Mesendoderm (in vitro differentiated cells): Measurements from ENCODE around the gene WDR82.

Source experiments
- DNase-seq: peaks from one replicate; pipeline ENCODE4 v3.0.0; 2013
- H2AK5ac ChIP-seq: 2 replicates; pipeline ENCODE4 v1.6.1; 2013; ENCODE audit warnings: low read length, inconsistent platforms
- H2BK120ac ChIP-seq: 2 replicates; pipeline ENCODE4 v1.6.1; 2013; ENCODE audit warnings: low read depth, mild to moderate bottlenecking, low read length, moderate library complexity, mixed read lengths
- H2BK15ac ChIP-seq: replicated peaks from 2 replicates; pipeline ENCODE4 v1.6.1; 2013; ENCODE audit warnings: low read depth, mild to moderate bottlenecking, moderate library complexity
- H2BK5ac ChIP-seq: 2 replicates; pipeline ENCODE4 v1.6.1; 2013; ENCODE audit warnings: low read length, inconsistent platforms
- H3K18ac ChIP-seq: 2 replicates; pipeline ENCODE4 v1.6.1; 2013; ENCODE audit warnings: mild to moderate bottlenecking, low read length, mixed read lengths
- H3K23ac ChIP-seq: one replicate; pipeline ENCODE4 v1.6.1; 2013; ENCODE audit warnings: low read length
- H3K27ac ChIP-seq: 2 replicates; pipeline ENCODE4 v1.5.1; 2013; ENCODE audit warnings: low read depth, mild to moderate bottlenecking, inconsistent platforms, low read length, moderate library complexity
- H3K27me3 ChIP-seq: 2 replicates; pipeline ENCODE4 v1.6.1; 2013; ENCODE audit warnings: low read length, control low read depth, mild to moderate bottlenecking, inconsistent platforms; ENCODE audit not compliant: insufficient read depth, poor library complexity
- H3K36me3 ChIP-seq: 2 replicates; pipeline ENCODE4 v1.6.1; 2013; ENCODE audit warnings: low read length, inconsistent platforms; ENCODE audit not compliant: control insufficient read depth, insufficient read depth
- H3K4ac ChIP-seq: one replicate; pipeline ENCODE4 v1.6.1; 2013; ENCODE audit warnings: low read depth, mild to moderate bottlenecking, low read length, moderate library complexity
- H3K4me1 ChIP-seq: 2 replicates; pipeline ENCODE4 v1.6.1; 2013; ENCODE audit warnings: low read depth, low read length, inconsistent platforms; ENCODE audit not compliant: control insufficient read depth
- H3K4me2 ChIP-seq: 2 replicates; pipeline ENCODE4 v1.6.1; 2013; ENCODE audit warnings: low read length
- H3K4me3 ChIP-seq: 2 replicates; pipeline ENCODE4 v1.5.1; 2013; ENCODE audit warnings: mild to moderate bottlenecking, low read length
- H3K56ac ChIP-seq: one replicate; pipeline ENCODE4 v1.6.1; 2013; ENCODE audit warnings: low read length
- H3K79me1 ChIP-seq: 2 replicates; pipeline ENCODE4 v1.6.1; 2013; ENCODE audit warnings: low read length, inconsistent platforms
- H3K79me2 ChIP-seq: 2 replicates; pipeline ENCODE4 v1.6.1; 2013; ENCODE audit warnings: mild to moderate bottlenecking, low read length; ENCODE audit not compliant: control insufficient read depth, insufficient read depth
- H3K9ac ChIP-seq: 2 replicates; pipeline ENCODE4 v1.6.1; 2013; ENCODE audit warnings: low read length, inconsistent platforms
- H4K5ac ChIP-seq: one replicate; pipeline ENCODE4 v1.6.1; 2013; ENCODE audit warnings: low read length
- H4K8ac ChIP-seq: one replicate; pipeline ENCODE4 v1.6.1; 2013; ENCODE audit warnings: low read depth, mild to moderate bottlenecking, control low read depth, low read length, moderate library complexity
- WGBS: extraction: QIAGEN DNeasy Blood & Tissue Kit; methylation state at CpG from one replicate; pipeline ENCODE4 v1.1.7; 2013; ENCODE audit warnings: low lambda C conversion rate, missing lambda C conversion rate; ENCODE audit not compliant: insufficient coverage; ENCODE audit errors: extremely low coverage; 5-methylcytosine and 5-hydroxymethylcytosine counted together

Gene WDR82

GRCh38 chr3:52247409-52248164 lies 30.9 kb downstream of the WDR82 start:
- Histone ChIP-seq H3K36me3 (no peaks in the 10 kb centered on the region), H3K4ac (no peak overlapping the region), H2AK5ac (no peak overlapping the region), H2BK120ac (no peak overlapping the region), H3K27ac (no peak overlapping the region), H3K4me1 (peaks cover 2% of the 10 kb centered on the region), H4K5ac (no peak overlapping the region), H2BK5ac (no peak overlapping the region), H3K4me2 (no peak overlapping the region), H3K18ac (no peak overlapping the region), H3K79me2 (no peaks in the 10 kb centered on the region), H2BK15ac (no peak overlapping the region), H4K8ac (no peak overlapping the region), H3K23ac (no peak overlapping the region), H3K4me3 (no peak overlapping the region), H3K79me1 (no peaks in the 10 kb centered on the region), H3K9ac (no peak overlapping the region), H3K56ac (no peak overlapping the region), H3K27me3 (no peaks in the 10 kb centered on the region)
- no CpG with 5 or more reads among the region's 7 CpGs for WGBS
- DNase-seq: no peak

- Histone ChIP-seq H3K27me3 (no peaks in the 10 kb centered on the region), H4K5ac (no peak overlapping the region), H3K56ac (no peak overlapping the region), H2AK5ac (no peak overlapping the region), H3K36me3 (no peaks in the 10 kb centered on the region), H2BK120ac (no peak overlapping the region), H3K79me2 (no peaks in the 10 kb centered on the region), H2BK5ac (no peak overlapping the region), H3K4me1 (peaks cover 2% of the 10 kb centered on the region), H3K4me3 (no peak overlapping the region), H4K8ac (no peak overlapping the region), H3K79me1 (no peaks in the 10 kb centered on the region), H3K27ac (no peak overlapping the region), H3K18ac (no peak overlapping the region), H3K9ac (no peak overlapping the region), H3K4me2 (no peak overlapping the region), H2BK15ac (no peak overlapping the region), H3K4ac (no peak overlapping the region), H3K23ac (no peak overlapping the region)
- WGBS: no CpG with 5 or more reads among the region's 14 CpGs
- DNase-seq: no peak
These were observed 31.6 kb downstream of the WDR82 start for GRCh38 chr3:52246728-52247408.

- Histone ChIP-seq H4K8ac (no peak overlapping the region), H3K23ac (no peak overlapping the region), H3K27me3 (no peaks in the 10 kb centered on the region), H3K4ac (no peak overlapping the region), H3K79me1 (no peaks in the 10 kb centered on the region), H2AK5ac (no peak overlapping the region), H3K27ac (no peak overlapping the region), H3K79me2 (no peaks in the 10 kb centered on the region), H2BK120ac (no peak overlapping the region), H3K36me3 (no peaks in the 10 kb centered on the region), H3K4me1 (peaks cover 2% of the 10 kb centered on the region), H3K4me2 (peak overlapping the region; percentile 37), H4K5ac (no peak overlapping the region), H3K9ac (peak overlapping the region; percentile 31), H2BK15ac (no peak overlapping the region), H3K18ac (no peak overlapping the region), H2BK5ac (no peak overlapping the region), H3K4me3 (no peak overlapping the region), H3K56ac (peak overlapping the region; percentile 87)
- DNase-seq: no peak
- WGBS: no CpG with 5 or more reads among the region's 8 CpGs
These were observed 32.2 kb downstream of the WDR82 start for GRCh38 chr3:52246264-52246620.

- Histone ChIP-seq H2BK15ac (no peak within 1 kb of the TSS), H2BK5ac (no peak within 1 kb of the TSS), H4K5ac (no peak within 1 kb of the TSS), H3K23ac (peak within 1 kb of the TSS; percentile 92), H4K8ac (no peak within 1 kb of the TSS), H2AK5ac (no peak within 1 kb of the TSS), H3K79me2 (no peaks in the 10 kb centered on the region), H3K4me2 (peak within 1 kb of the TSS; percentile 65), H3K27ac (no peak within 1 kb of the TSS), H3K9ac (peak within 1 kb of the TSS; percentile 74), H2BK120ac (no peak within 1 kb of the TSS), H3K27me3 (no peaks in the 10 kb centered on the region), H3K56ac (peak within 1 kb of the TSS; percentile 87), H3K4ac (peak within 1 kb of the TSS; percentile 77), H3K79me1 (no peaks in the 10 kb centered on the region), H3K4me1 (peaks cover 4% of the 10 kb centered on the region), H3K4me3 (peak within 1 kb of the TSS; percentile 11), H3K18ac (peak within 1 kb of the TSS; percentile 70), H3K36me3 (no peaks in the 10 kb centered on the region)
- peak; percentile 82 for DNase-seq
- WGBS: no CpG with 5 or more reads among the region's 98 CpGs
These were observed 32.9 kb downstream of the WDR82 start, which contains the start of gene PPM1M for GRCh38 chr3:52245322-52246263. Gene PPM1M, plus strand, starts transcription at chr3:52245759. Its CDS starts 66 bp downstream, at chr3:52245825.

GRCh38 chr3:52243791-52244628 lies 34.4 kb downstream of the WDR82 start:
- H3K18ac ChIP-seq: no peak overlapping the region
- no peak overlapping the region for H2BK120ac ChIP-seq
- no peaks in the 10 kb centered on the region for H3K79me2 ChIP-seq
- H4K5ac ChIP-seq: no peak overlapping the region
- no peak overlapping the region for H3K4me3 ChIP-seq
- H2BK5ac ChIP-seq: no peak overlapping the region
- no peaks in the 10 kb centered on the region for H3K36me3 ChIP-seq
- WGBS: no CpG with 5 or more reads among the region's 9 CpGs
- no peak overlapping the region for H3K4ac ChIP-seq
- no peaks in the 10 kb centered on the region for H3K27me3 ChIP-seq
- H3K79me1 ChIP-seq: no peaks in the 10 kb centered on the region
- no peak overlapping the region for H3K27ac ChIP-seq
- H3K56ac ChIP-seq: no peak overlapping the region
- H2AK5ac ChIP-seq: no peak overlapping the region
- H3K9ac ChIP-seq: no peak overlapping the region
- no peak overlapping the region for H2BK15ac ChIP-seq
- no peak overlapping the region for H3K23ac ChIP-seq
- no peak for DNase-seq
- H4K8ac ChIP-seq: no peak overlapping the region
- no peak overlapping the region for H3K4me2 ChIP-seq
- peaks cover 10% of the 10 kb centered on the region for H3K4me1 ChIP-seq
